ENCODE results near the gene RIN3. TPM values are rescaled to one million over a fixed set of nuclear protein-coding genes. Genes with fewer than 3 reads are reported as not detected.
A peak's percentile ranks its signal among the peaks of the same experiment; 100 is the strongest.

RIN3 gene
- total and polyA plus RNA-seq, 7 donors: 6.0 to 31.8 (median 15.3) TPM

GRCh38 chr14:92511453-92512238 is 1.9 kb upstream of the RIN3 start:
- H3K27ac ChIP-seq: peak overlapping the region; percentile 8 to 99 (median 92)
- TF ChIP-seq POLR2AphosphoS5 (IDR thresholded peaks at IDR 0.05) (peak in 1 of 4 donors; percentile 51), CTCF (IDR thresholded peaks at IDR 0.05) (no peak)

GRCh38 chr14:92512807-92513203 is 776 bp upstream of the RIN3 start:
- 73% methylated on average over 9 of the region's 9 CpGs for WGBS, 2 donors
- peaks cover 0 to 62% (median 39%) of the 10 kb centered on the region in 4 donors for H3K4me1 ChIP-seq
- intact Hi-C loops (cut with DNase I): loop anchor here (2.0 to 10.0 kb wide), 3 partner anchors 90 to 282 kb away; partner anchors contain the start of gene GOLGA5

More at GRCh38 chr14:92511453-92512238, 1.9 kb upstream of the RIN3 start:
- peak; percentile 65 for DNase-seq
- Histone ChIP-seq H3K4me3 (no peak overlapping the region), H3K9me3 (no peaks in the 10 kb centered on the region), H3K36me3 (no peaks in the 10 kb centered on the region), H3K27me3 (no peaks in the 10 kb centered on the region), H3K4me1 (peaks cover 0 to 50% (median 35%) of the 10 kb centered on the region in 4 donors)
- 25 to 60% methylated on average over 6 of the region's 6 CpGs for WGBS, 2 donors
- intact Hi-C loops (cut with DNase I): loop anchor here (2.0 to 10.0 kb wide), 3 partner anchors 91 to 283 kb away; partner anchors contain the start of gene GOLGA5

GRCh38 chr14:92513966-92514843 is 624 bp downstream of the RIN3 start:
- Histone ChIP-seq H3K36me3 (no peaks in the 10 kb centered on the region), H3K27me3 (no peaks in the 10 kb centered on the region), H3K4me3 (peak overlapping the region; percentile 67 to 88 (median 84)), H3K27ac (peak overlapping the region; percentile 84 to 99 (median 92)), H3K9me3 (no peaks in the 10 kb centered on the region), H3K4me1 (peaks cover 0 to 74% (median 48%) of the 10 kb centered on the region in 4 donors)
- WGBS, 2 donors: 2 to 8% methylated on average over 81 of the region's 81 CpGs
- peak; percentile 74 for DNase-seq
- TF ChIP-seq CTCF (IDR thresholded peaks at IDR 0.05) (no peak), EP300 (IDR thresholded peaks at IDR 0.05) (no peak), POLR2AphosphoS5 (IDR thresholded peaks at IDR 0.05) (peak in 2 of 4 donors; percentile 51 to 60)
- intact Hi-C loops (cut with DNase I): loop anchor here (2.0 to 10.0 kb wide), 3 partner anchors 89 to 281 kb away; partner anchors contain the start of gene GOLGA5

More at GRCh38 chr14:92512807-92513203, 776 bp upstream of the RIN3 start:
- TF ChIP-seq POLR2AphosphoS5 (IDR thresholded peaks at IDR 0.05) (no peak), POLR2A (IDR thresholded peaks at IDR 0.05) (no peak), CTCF (IDR thresholded peaks at IDR 0.05) (no peak), EP300 (IDR thresholded peaks at IDR 0.05) (no peak)
- no peaks in the 10 kb centered on the region for H3K36me3 ChIP-seq
- peak overlapping the region; percentile 84 to 99 (median 92) for H3K27ac ChIP-seq
- no peaks in the 10 kb centered on the region for H3K27me3 ChIP-seq
- no peaks in the 10 kb centered on the region for H3K9me3 ChIP-seq
- no peak for DNase-seq
- H3K4me3 ChIP-seq: peak overlapping the region; percentile 67 to 88 (median 84)

GRCh38 chr14:92514844-92515514 is 1.4 kb downstream of the RIN3 start:
- TF ChIP-seq CTCF (IDR thresholded peaks at IDR 0.05) (no peak), POLR2AphosphoS5 (IDR thresholded peaks at IDR 0.05) (no peak), EP300 (IDR thresholded peaks at IDR 0.05) (no peak), POLR2A (IDR thresholded peaks at IDR 0.05) (no peak)
- Histone ChIP-seq H3K9me3 (no peaks in the 10 kb centered on the region), H3K27ac (peak overlapping the region; percentile 84 to 99 (median 92)), H3K36me3 (no peaks in the 10 kb centered on the region), H3K4me3 (peak overlapping the region; percentile 67 to 88 (median 84)), H3K27me3 (no peaks in the 10 kb centered on the region), H3K4me1 (peaks cover 0 to 82% (median 52%) of the 10 kb centered on the region in 4 donors)
- WGBS, 2 donors: 44 to 55% methylated on average over 15 of the region's 15 CpGs
- DNase-seq: peak; percentile 61
- intact Hi-C loops (cut with DNase I): loop anchor here (5.0 to 10.0 kb wide), 2 partner anchors 167 to 280 kb away; partner anchors contain the start of gene GOLGA5
